Stimulated activated CD8-positive, alpha-beta memory T cell treated with anti-CD3 and anti-CD28 coated beads, Interleukin-7, amount 100 ng/mL, for 24 hours (primary cell): ENCODE measurements around the gene PUS3.
"Not testable (repeated sequence)": the region's sequence is repeated elsewhere in the genome, so short reads cannot be mapped to it uniquely, and the experiment has no call there.

Experiments used
- DNase-seq: peaks from one replicate; pipeline ENCODE4 v3.0.0-alpha.2; 2020; ENCODE audit warnings: low read depth

The PUS3 gene

GRCh38 chr11:125871391-125872137, 31.4 kb downstream of the PUS3 start:
- DNase-seq, result no peak

GRCh38 chr11:125869521-125869920, 33.5 kb downstream of the PUS3 start:
- DNase-seq, result no peak

GRCh38 chr11:125865354-125865753, 37.7 kb downstream of the PUS3 start:
- DNase-seq, result not testable (repeated sequence)

- not testable (repeated sequence) for DNase-seq
These were observed 40.2 kb downstream of the PUS3 start for GRCh38 chr11:125862786-125863185.

GRCh38 chr11:125857670-125858069, 45.3 kb downstream of the PUS3 start:
- not testable (repeated sequence) for DNase-seq

- no peak for DNase-seq
These were observed 56.8 kb downstream of the PUS3 start for GRCh38 chr11:125846188-125846587.
